Stimulated activated CD8-positive, alpha-beta memory T cell treated with anti-CD3 and anti-CD28 coated beads, Interleukin-7, amount 100 ng/mL, for 48 hours (primary cell): ENCODE measurements around the gene XIRP1.

ENCODE experiments used
- DNase-seq, 2 donors: peaks; one replicate each; pipeline ENCODE4 v3.0.0-alpha.2; 2020; ENCODE audit warnings: low read depth in 1 of 2; ENCODE audit errors: extremely low read depth in 1 of 2

Gene XIRP1

GRCh38 chr3:39188271-39189149 lies 3.9 kb downstream of the XIRP1 start:
- no peak for DNase-seq

- DNase-seq: no peak
Observed at GRCh38 chr3:39187372-39188155, 4.8 kb downstream of the XIRP1 start.

GRCh38 chr3:39186692-39187151 lies 5.7 kb downstream of the XIRP1 start:
- DNase-seq: no peak

GRCh38 chr3:39185959-39186691 lies 6.3 kb downstream of the XIRP1 start:
- no peak for DNase-seq

GRCh38 chr3:39185326-39185958 lies 7.0 kb downstream of the XIRP1 start:
- DNase-seq: no peak

- DNase-seq: no peak
Observed at GRCh38 chr3:39184968-39185285, 7.5 kb downstream of the XIRP1 start.

- DNase-seq: no peak
Observed at GRCh38 chr3:39184081-39184967, 8.1 kb downstream of the XIRP1 start.

GRCh38 chr3:39183211-39184080 lies 8.9 kb downstream of the XIRP1 start:
- no peak for DNase-seq

GRCh38 chr3:39181408-39182335 lies 10.7 kb downstream of the XIRP1 start:
- DNase-seq: no peak

GRCh38 chr3:39180546-39181346 lies 11.6 kb downstream of the XIRP1 start:
- DNase-seq: peak; percentile 74 to 81

GRCh38 chr3:39180183-39180545 lies 12.2 kb downstream of the XIRP1 start:
- no peak for DNase-seq

GRCh38 chr3:39178553-39178952 lies 13.8 kb downstream of the XIRP1 start:
- DNase-seq: no peak

- peak; percentile 73 to 80 for DNase-seq
Observed at GRCh38 chr3:39177708-39178332, 14.6 kb downstream of the XIRP1 start.

- DNase-seq: no peak
Observed at GRCh38 chr3:39176025-39176714, 16.2 kb downstream of the XIRP1 start.

GRCh38 chr3:39173318-39174125 lies 18.9 kb downstream of the XIRP1 start:
- DNase-seq: no peak
